ENCODE measurements around the gene EGFLAM.

The EGFLAM gene

DNA sequence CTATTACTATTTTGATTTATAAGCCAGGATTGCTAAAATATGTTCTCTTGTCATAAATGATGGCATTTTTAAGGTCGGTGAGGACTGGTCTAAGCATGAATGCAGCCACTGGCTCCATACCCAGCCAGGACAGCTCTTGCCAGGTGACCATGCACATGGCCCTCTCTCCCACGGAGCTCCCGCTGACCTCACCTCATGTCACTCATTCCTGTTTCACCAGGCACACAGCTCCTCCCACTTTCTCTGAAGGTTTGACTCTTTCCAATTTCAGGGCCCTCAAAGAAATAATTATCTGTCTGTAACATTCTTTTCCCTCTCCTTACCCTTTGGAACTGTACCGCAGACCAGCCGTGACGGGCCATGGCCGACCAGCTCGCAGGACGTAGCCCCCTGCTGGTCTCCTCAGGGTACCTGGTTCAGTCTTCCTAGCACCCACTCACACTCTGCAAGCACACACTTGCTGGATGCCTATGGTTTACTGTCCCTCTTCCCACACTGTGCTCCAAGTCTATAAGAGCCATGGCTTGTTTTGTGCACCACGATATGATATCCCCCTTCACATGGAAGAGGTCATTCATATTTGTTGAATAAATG is 225.5 kb downstream of the EGFLAM start:
- no peak overlapping the region for H3K4me3 ChIP-seq (ENCODE audit: low read length)
- DNase-seq (ENCODE audit: low read depth, low spot score): no peak
- H3K4me1 ChIP-seq (ENCODE audit: control insufficient read depth, insufficient read depth, low read length): no peaks in the 10 kb centered on the region
- H3K27ac ChIP-seq (ENCODE audit: low read length): no peak overlapping the region
- WGBS (ENCODE audit: insufficient coverage, insufficient read length): no CpG with 5 or more reads among the region's 10 CpGs
- no peaks in the 10 kb centered on the region for H3K27me3 ChIP-seq (ENCODE audit: control insufficient read depth, insufficient read depth, low read length)
- no peaks in the 10 kb centered on the region for H3K9me3 ChIP-seq (ENCODE audit: control insufficient read depth, insufficient read depth, low read length)
- no peaks in the 10 kb centered on the region for H3K36me3 ChIP-seq (ENCODE audit: control insufficient read depth, insufficient read depth, low read length)

DNA sequence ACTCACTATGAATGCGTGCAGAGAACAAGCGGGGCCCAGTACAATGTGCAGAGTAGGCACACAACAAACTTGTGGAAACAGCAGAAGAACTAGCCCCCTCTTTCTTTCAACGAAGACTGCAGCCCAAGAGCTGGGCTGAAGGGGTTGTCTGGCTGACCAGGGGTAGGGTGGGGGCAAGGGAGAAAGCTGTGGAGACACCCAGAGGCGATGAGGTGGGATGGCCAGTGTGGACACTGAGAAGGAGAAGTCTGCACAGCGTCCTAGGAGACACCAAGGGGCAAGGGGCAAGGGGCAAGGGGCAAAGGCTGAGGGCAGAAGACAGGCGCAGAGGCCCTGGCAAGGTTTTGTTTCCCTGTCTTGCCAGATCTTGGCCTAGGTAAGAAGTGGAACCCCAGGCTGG is 235.8 kb downstream of the EGFLAM start:
- H3K27ac ChIP-seq (ENCODE audit: low read length): no peak overlapping the region
- H3K4me1 ChIP-seq (ENCODE audit: control insufficient read depth, insufficient read depth, low read length): no peaks in the 10 kb centered on the region
- no CpG with 5 or more reads among the region's 6 CpGs for WGBS (ENCODE audit: insufficient coverage, insufficient read length)
- no peak for DNase-seq (ENCODE audit: low read depth, low spot score)
- H3K4me3 ChIP-seq (ENCODE audit: low read length): no peak overlapping the region
- H3K36me3 ChIP-seq (ENCODE audit: control insufficient read depth, insufficient read depth, low read length): no peaks in the 10 kb centered on the region
- H3K9me3 ChIP-seq (ENCODE audit: control insufficient read depth, insufficient read depth, low read length): no peaks in the 10 kb centered on the region
- no peaks in the 10 kb centered on the region for H3K27me3 ChIP-seq (ENCODE audit: control insufficient read depth, insufficient read depth, low read length)

DNA sequence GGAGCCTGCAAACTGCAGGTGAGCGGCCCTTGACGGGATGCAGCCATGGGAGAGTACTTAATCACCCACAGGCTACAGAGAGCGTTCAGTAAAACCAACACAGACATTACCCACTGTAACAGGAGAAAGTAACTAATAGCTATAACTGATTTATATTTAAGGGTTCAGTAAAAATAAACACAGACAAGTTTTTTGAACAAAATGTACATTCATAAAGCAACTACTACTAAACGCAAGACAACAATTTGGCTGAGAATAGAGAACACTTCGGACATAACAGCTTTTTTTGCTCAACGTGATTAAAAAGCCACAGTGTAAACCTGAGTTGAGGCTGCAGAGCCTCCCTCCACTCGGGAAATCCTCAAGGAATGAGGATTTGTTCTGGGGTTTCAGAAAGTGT is 236.4 kb downstream of the EGFLAM start:
- Histone ChIP-seq H3K27ac (ENCODE audit: low read length) (no peak overlapping the region), H3K4me1 (ENCODE audit: control insufficient read depth, insufficient read depth, low read length) (no peaks in the 10 kb centered on the region; the same call in 1 of the 2 replicates), H3K4me3 (ENCODE audit: low read length) (no peak overlapping the region), H3K27me3 (ENCODE audit: control insufficient read depth, insufficient read depth, low read length) (no peaks in the 10 kb centered on the region), H3K36me3 (ENCODE audit: control insufficient read depth, insufficient read depth, low read length) (no peaks in the 10 kb centered on the region), H3K9me3 (ENCODE audit: control insufficient read depth, insufficient read depth, low read length) (no peaks in the 10 kb centered on the region)
- WGBS (ENCODE audit: insufficient coverage, insufficient read length): no CpG with 5 or more reads among the region's 7 CpGs
- DNase-seq (ENCODE audit: low read depth, low spot score): no peak

DNA sequence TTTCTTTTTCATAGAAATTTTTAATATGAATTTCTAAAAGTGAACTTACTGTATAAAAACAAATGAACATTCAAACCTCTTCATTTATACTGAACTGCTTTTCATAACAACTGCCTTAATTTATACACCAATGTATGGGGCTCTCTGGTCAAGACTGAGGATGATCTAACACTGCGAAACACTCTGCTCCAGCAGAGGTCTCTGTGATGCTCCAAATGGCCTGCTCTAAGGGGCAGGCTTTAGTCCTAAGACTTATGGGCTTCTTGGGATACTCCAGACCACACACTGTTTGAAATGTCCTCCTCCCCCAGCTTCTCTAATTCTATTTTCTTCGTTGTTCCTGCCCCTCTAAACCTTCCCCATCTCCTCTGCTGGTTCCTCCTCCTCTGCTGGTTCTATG is 239.6 kb downstream of the EGFLAM start:
- Histone ChIP-seq H3K27ac (ENCODE audit: low read length) (no peak overlapping the region), H3K4me1 (ENCODE audit: control insufficient read depth, insufficient read depth, low read length) (no peaks in the 10 kb centered on the region; the same call in 1 of the 2 replicates), H3K9me3 (ENCODE audit: control insufficient read depth, insufficient read depth, low read length) (no peaks in the 10 kb centered on the region), H3K36me3 (ENCODE audit: control insufficient read depth, insufficient read depth, low read length) (no peaks in the 10 kb centered on the region), H3K4me3 (ENCODE audit: low read length) (no peak overlapping the region), H3K27me3 (ENCODE audit: control insufficient read depth, insufficient read depth, low read length) (no peaks in the 10 kb centered on the region)
- WGBS (ENCODE audit: insufficient coverage, insufficient read length): no CpG with 5 or more reads among the region's 2 CpGs
- no peak for DNase-seq (ENCODE audit: low read depth, low spot score)

DNA sequence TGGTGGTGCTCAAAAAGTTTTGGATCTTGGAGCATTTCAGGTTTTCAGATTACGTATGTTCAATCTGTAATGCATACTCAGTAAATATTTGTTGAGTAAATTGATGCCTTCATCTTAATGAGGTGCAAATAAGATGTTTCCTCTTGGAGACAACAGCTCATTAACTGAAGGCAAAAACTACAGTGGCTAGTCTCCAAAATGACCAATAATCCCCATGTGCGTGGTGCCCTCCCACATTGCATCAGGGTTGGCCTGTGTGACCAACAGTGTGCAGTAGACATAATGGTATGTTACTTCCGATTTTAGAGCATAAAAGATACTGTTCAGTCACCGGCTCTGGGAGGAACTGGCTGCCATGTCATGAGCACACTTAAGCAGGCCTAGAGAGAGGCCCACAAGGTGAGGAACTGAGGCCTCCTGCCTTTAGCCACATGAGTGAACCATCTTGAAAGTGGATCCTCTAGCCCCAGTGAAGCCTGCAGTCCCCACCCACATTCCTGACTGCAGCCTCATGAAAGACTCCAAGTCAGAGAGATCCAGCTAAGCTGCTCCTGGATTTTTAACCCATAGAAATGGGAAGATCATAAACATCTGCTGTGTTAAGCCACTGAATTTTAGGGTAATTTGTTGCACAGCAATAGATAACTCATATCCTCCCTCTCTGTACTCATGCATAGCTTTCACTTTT is 242.4 kb downstream of the EGFLAM start:
- no peak overlapping the region for H3K27ac ChIP-seq (ENCODE audit: low read length)

DNA sequence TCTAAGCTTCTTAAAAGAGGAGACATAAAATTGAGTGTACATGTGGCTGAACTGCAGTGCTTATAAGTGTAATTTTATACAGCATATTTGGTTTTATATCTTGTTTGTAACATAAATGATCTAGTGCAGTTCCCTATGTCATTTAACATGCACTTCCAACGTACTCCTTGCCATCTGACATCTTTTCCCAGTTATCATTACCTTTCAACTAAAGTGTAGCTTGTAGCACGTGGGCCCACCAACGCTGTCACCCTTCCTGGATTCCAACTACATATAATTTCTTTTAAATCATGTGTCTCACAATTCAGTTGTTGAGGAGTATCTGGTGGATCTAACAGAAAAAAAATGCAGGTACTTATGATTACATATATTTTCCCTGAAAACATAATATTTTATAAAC is 247.9 kb downstream of the EGFLAM start:
- H3K27ac ChIP-seq (ENCODE audit: low read length): no peak overlapping the region
- no CpG with 5 or more reads among the region's 3 CpGs for WGBS (ENCODE audit: insufficient coverage, insufficient read length)
- no peaks in the 10 kb centered on the region for H3K4me1 ChIP-seq (ENCODE audit: control insufficient read depth, insufficient read depth, low read length)
- DNase-seq (ENCODE audit: low read depth, low spot score): no peak
- H3K27me3 ChIP-seq (ENCODE audit: control insufficient read depth, insufficient read depth, low read length): no peaks in the 10 kb centered on the region
- H3K4me3 ChIP-seq (ENCODE audit: low read length): no peak overlapping the region
- H3K9me3 ChIP-seq (ENCODE audit: control insufficient read depth, insufficient read depth, low read length): no peaks in the 10 kb centered on the region
- H3K36me3 ChIP-seq (ENCODE audit: control insufficient read depth, insufficient read depth, low read length): no peaks in the 10 kb centered on the region

More for the DNA sequence above, 242.4 kb downstream of the EGFLAM start:
- no peaks in the 10 kb centered on the region for H3K36me3 ChIP-seq (ENCODE audit: control insufficient read depth, insufficient read depth, low read length)
- no CpG with 5 or more reads among the region's 4 CpGs for WGBS (ENCODE audit: insufficient coverage, insufficient read length)
- H3K4me1 ChIP-seq (ENCODE audit: control insufficient read depth, insufficient read depth, low read length): no peaks in the 10 kb centered on the region; the same call in 1 of the 2 replicates
- no peaks in the 10 kb centered on the region for H3K9me3 ChIP-seq (ENCODE audit: control insufficient read depth, insufficient read depth, low read length)
- DNase-seq (ENCODE audit: low read depth, low spot score): no peak
- no peaks in the 10 kb centered on the region for H3K27me3 ChIP-seq (ENCODE audit: control insufficient read depth, insufficient read depth, low read length)
- no peak overlapping the region for H3K4me3 ChIP-seq (ENCODE audit: low read length)

DNA sequence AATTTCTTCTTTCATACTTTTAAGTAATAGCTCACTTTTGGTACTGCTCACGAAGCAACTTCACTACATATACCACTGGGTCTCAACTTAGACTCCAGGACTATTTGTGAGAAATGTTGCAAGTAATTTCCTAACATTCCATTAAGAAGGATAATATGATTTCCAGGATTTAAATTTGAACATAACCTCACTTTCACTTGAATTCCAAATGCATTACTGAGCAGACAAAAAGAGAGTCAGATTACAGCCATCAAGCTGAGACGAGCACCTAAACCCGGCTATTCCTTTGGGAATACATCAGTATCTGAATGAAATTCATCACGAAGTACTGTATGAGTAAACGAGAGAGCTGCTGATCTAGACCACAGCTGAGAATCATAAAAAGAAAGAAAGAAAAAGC is 250.8 kb downstream of the EGFLAM start:
- Histone ChIP-seq H3K27ac (ENCODE audit: low read length) (no peak overlapping the region), H3K4me1 (ENCODE audit: control insufficient read depth, insufficient read depth, low read length) (no peaks in the 10 kb centered on the region), H3K9me3 (ENCODE audit: control insufficient read depth, insufficient read depth, low read length) (no peaks in the 10 kb centered on the region), H3K27me3 (ENCODE audit: control insufficient read depth, insufficient read depth, low read length) (no peaks in the 10 kb centered on the region), H3K4me3 (ENCODE audit: low read length) (no peak overlapping the region), H3K36me3 (ENCODE audit: control insufficient read depth, insufficient read depth, low read length) (no peaks in the 10 kb centered on the region)
- no peak for DNase-seq (ENCODE audit: low read depth, low spot score)
- WGBS (ENCODE audit: insufficient coverage, insufficient read length): no CpG with 5 or more reads among the region's 5 CpGs
